Endodermal cell (in vitro differentiated cells): ENCODE data around the gene ZNF573. TPM values are rescaled to one million over a fixed set of nuclear protein-coding genes. Genes with fewer than 3 reads are reported as not detected.
"Not testable (repeated sequence)": the region's sequence is repeated elsewhere in the genome, so short reads cannot be mapped to it uniquely, and the experiment has no call there.

Source experiments
- DNase-seq: peaks from one replicate; pipeline ENCODE4 v3.0.0-alpha.2; 2017
- H3K27ac ChIP-seq: 2 replicates; pipeline ENCODE4 v1.5.1; 2013; ENCODE audit warnings: mild to moderate bottlenecking, low read depth, low read length, moderate library complexity
- H3K27me3 ChIP-seq: 2 replicates; pipeline ENCODE4 v1.6.1; 2013; ENCODE audit warnings: mild to moderate bottlenecking, low read length, moderate library complexity; ENCODE audit not compliant: insufficient read depth, control insufficient read depth, poor library complexity, severe bottlenecking
- H3K36me3 ChIP-seq: 2 replicates; pipeline ENCODE4 v1.7.0; 2013; ENCODE audit warnings: mild to moderate bottlenecking, low read length, moderate library complexity; ENCODE audit not compliant: control insufficient read depth, insufficient read depth
- H3K4me1 ChIP-seq: one replicate; pipeline ENCODE4 v1.7.0; 2013; ENCODE audit warnings: low read length; ENCODE audit not compliant: control insufficient read depth, insufficient read depth
- H3K4me3 ChIP-seq: 2 replicates; pipeline ENCODE4 v1.5.1; 2013; ENCODE audit warnings: mild to moderate bottlenecking, low read length, moderate library complexity
- H3K9ac ChIP-seq: 2 replicates; pipeline ENCODE4 v1.6.1; 2013; ENCODE audit warnings: mild to moderate bottlenecking, low read length, moderate library complexity; ENCODE audit not compliant: poor library complexity, severe bottlenecking; ENCODE audit errors: extremely low read depth
- H3K9me3 ChIP-seq: 2 replicates; pipeline ENCODE4 v1.6.1; 2013; ENCODE audit warnings: mild to moderate bottlenecking, low read length, moderate library complexity; ENCODE audit not compliant: control insufficient read depth
- H3K27ac Mint-ChIP-seq: 2 replicates; pipeline ENCODE4 v1.8.0; 2020; ENCODE audit warnings: mixed read lengths
- H3K27me3 Mint-ChIP-seq: 2 replicates; pipeline ENCODE4 v1.8.0; 2021; ENCODE audit warnings: mild to moderate bottlenecking, mixed read lengths; ENCODE audit not compliant: insufficient read depth
- H3K36me3 Mint-ChIP-seq: 2 replicates; pipeline ENCODE4 v1.8.0; 2020; ENCODE audit warnings: low read depth, mixed read lengths
- H3K4me1 Mint-ChIP-seq: 2 replicates; pipeline ENCODE4 v1.8.0; 2020; ENCODE audit warnings: mixed read lengths
- H3K4me3 Mint-ChIP-seq: 2 replicates; pipeline ENCODE4 v1.8.0; 2020; ENCODE audit warnings: mild to moderate bottlenecking, moderate library complexity, mixed read lengths
- H3K9me3 Mint-ChIP-seq: 2 replicates; pipeline ENCODE4 v1.8.0; 2020; ENCODE audit warnings: mild to moderate bottlenecking, mixed read lengths
- WGBS, 2 experiments: methylation state at CpG; one replicate each; pipeline versions ENCODE4 v1.1.5 to v1.1.7; 2013; ENCODE audit warnings: missing lambda C conversion rate in 2 of 2, mixed read lengths in 1 of 2; ENCODE audit not compliant: insufficient coverage in 1 of 2, insufficient read length in 1 of 2; 5-methylcytosine and 5-hydroxymethylcytosine counted together
- long read RNA-seq, 4 experiments: library from polyadenylated mRNA in 2 of 4; library from RNA in 1 of 4; library from capped mRNA in 1 of 4; stranded (forward) in 3 of 4; unstranded in 1 of 4; transcript quantifications; one replicate each; pipeline ENCODE4 v2.0.0, GENCODE V29; 2020 to 2021; ENCODE audit warnings: inconsistent platforms in 1 of 4
- polyA plus RNA-seq, 2 experiments: library from polyadenylated mRNA; stranded (reverse); fragments of 50-300 nt; gene quantifications; one replicate each; pipeline ENCODE4 v1.2.3, GENCODE V29; 2013
- total RNA-seq, 2 donors: library from RNA; stranded (reverse); fragmentation: NEBNext Ultra II Directional in 1 of 2; extraction: Animal tissue kit (Norgen Biotek cat#: 25700) in 1 of 2; gene quantifications; 2 replicates in 1 of 2; 3 replicates in 1 of 2; pipeline ENCODE4 v1.2.1, GENCODE V29; 2021
- TF ChIP-seq, protein P1 (sequence below): fragments of 200-600 bp; sonication (generic); conservative IDR thresholded peaks from 2 replicates; pipeline ENCODE4 v1.5.0; 2021; ENCODE audit warnings: antibody characterized with exemption, mild to moderate bottlenecking

ZNF573 gene
- 10 to 100 TPM; 11.1 to 14.0 TPM for total RNA-seq
- 5.9 TPM for polyA plus RNA-seq (2013, experiment 1 of 2)
- polyA plus RNA-seq (2013, experiment 2 of 2), result 7.4 TPM
- long read RNA-seq, experiment 1, result 0 reads
- long read RNA-seq, experiment 2, partial matches to known transcripts, result 0 of 2 reads
- long read RNA-seq, experiment 2, other reads (novel, unspliced or antisense), result 2 of 2 reads
- long read RNA-seq, experiment 3, partial matches to known transcripts, result 1 of 18 reads
- long read RNA-seq, experiment 3, other reads (novel, unspliced or antisense), result 13 of 18 reads
- long read RNA-seq, experiment 4, partial matches to known transcripts, result 0 of 7 reads
- long read RNA-seq, experiment 4, other reads (novel, unspliced or antisense), result 5 of 7 reads

- H3K4me1 ChIP-seq, result no peaks in the 10 kb centered on the region
- no peaks in the 10 kb centered on the region for H3K27me3 Mint-ChIP-seq
- peak; percentile 93 for DNase-seq
- H3K27ac ChIP-seq, result peak within 1 kb of the TSS; percentile 77
- no peaks in the 10 kb centered on the region for H3K9me3 ChIP-seq
- peak within 1 kb of the TSS; percentile 100 for H3K4me3 ChIP-seq
- peak within 1 kb of the TSS; percentile 97 for H3K27ac Mint-ChIP-seq
- H3K4me1 Mint-ChIP-seq, result no peaks in the 10 kb centered on the region
- no peaks in the 10 kb centered on the region for H3K9me3 Mint-ChIP-seq
- peaks cover 4% of the 10 kb centered on the region for H3K36me3 Mint-ChIP-seq
- H3K4me3 Mint-ChIP-seq, result peak within 1 kb of the TSS; percentile 97
- H3K36me3 ChIP-seq, result no peaks in the 10 kb centered on the region
- TF ChIP-seq, protein P1, sequence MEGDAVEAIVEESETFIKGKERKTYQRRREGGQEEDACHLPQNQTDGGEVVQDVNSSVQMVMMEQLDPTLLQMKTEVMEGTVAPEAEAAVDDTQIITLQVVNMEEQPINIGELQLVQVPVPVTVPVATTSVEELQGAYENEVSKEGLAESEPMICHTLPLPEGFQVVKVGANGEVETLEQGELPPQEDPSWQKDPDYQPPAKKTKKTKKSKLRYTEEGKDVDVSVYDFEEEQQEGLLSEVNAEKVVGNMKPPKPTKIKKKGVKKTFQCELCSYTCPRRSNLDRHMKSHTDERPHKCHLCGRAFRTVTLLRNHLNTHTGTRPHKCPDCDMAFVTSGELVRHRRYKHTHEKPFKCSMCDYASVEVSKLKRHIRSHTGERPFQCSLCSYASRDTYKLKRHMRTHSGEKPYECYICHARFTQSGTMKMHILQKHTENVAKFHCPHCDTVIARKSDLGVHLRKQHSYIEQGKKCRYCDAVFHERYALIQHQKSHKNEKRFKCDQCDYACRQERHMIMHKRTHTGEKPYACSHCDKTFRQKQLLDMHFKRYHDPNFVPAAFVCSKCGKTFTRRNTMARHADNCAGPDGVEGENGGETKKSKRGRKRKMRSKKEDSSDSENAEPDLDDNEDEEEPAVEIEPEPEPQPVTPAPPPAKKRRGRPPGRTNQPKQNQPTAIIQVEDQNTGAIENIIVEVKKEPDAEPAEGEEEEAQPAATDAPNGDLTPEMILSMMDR, result peak; percentile 57
- H3K27me3 ChIP-seq, result no peaks in the 10 kb centered on the region
- H3K9ac ChIP-seq, result peak within 1 kb of the TSS; percentile 72
- WGBS, 2 experiments, result 1 to 2% methylated on average over 25 to 47 of the region's 47 CpGs
Measured at GRCh38 chr19:37779127-37780005, at the start of gene ZNF573. Gene ZNF573, minus strand, starts transcription at chr19:37779586. Its CDS starts 5,857 bp downstream, at chr19:37773729.

GRCh38 chr19:37817180-37817981, 38.0 kb upstream of the ZNF573 start:
- H3K4me3 Mint-ChIP-seq, result peak overlapping the region; percentile 74

DNA sequence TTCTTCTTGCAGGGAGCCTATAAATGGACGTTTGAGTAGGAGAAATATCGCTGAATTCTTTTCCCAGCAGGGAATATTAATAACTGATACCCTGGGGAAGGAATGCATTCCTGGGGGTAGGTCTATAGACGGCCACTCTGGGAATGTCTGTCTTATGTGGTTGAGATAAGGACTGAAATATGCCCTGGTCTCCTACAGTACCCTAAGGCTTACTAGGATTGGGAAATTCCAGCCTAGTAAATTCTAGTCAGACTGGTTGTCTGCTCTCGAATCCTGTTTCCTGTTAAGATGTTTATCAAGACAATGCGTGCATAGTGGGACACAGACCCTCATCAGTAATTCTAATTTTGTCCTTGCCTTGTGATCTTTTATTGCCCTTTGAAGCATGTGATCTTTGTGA, 36.2 kb upstream of the ZNF573 start:
- not testable (repeated sequence) for H3K4me3 ChIP-seq, H3K4me1 Mint-ChIP-seq, H3K27me3 ChIP-seq, H3K27me3 Mint-ChIP-seq, H3K27ac ChIP-seq, DNase-seq, H3K36me3 ChIP-seq, H3K4me1 ChIP-seq, H3K9ac ChIP-seq, H3K4me3 Mint-ChIP-seq, H3K27ac Mint-ChIP-seq
- H3K9me3 Mint-ChIP-seq, result peaks cover 48% of the 10 kb centered on the region
- H3K9me3 ChIP-seq, result peaks cover 20% of the 10 kb centered on the region
- peaks cover 11% of the 10 kb centered on the region for H3K36me3 Mint-ChIP-seq
- 75 to 84% methylated on average over 4 to 5 of the region's 5 CpGs for WGBS, 2 experiments

More at GRCh38 chr19:37817180-37817981, 38.0 kb upstream of the ZNF573 start:
- peak; percentile 95 for DNase-seq
- H3K4me1 Mint-ChIP-seq, result peaks cover 6% of the 10 kb centered on the region
- H3K9me3 Mint-ChIP-seq, result peaks cover 40% of the 10 kb centered on the region
- H3K9me3 ChIP-seq, result peaks cover 26% of the 10 kb centered on the region
- H3K27ac ChIP-seq, result no peak overlapping the region
- peaks cover 24% of the 10 kb centered on the region for H3K36me3 Mint-ChIP-seq
- WGBS, 2 experiments, result 79 to 80% methylated on average over 40 to 60 of the region's 60 CpGs
- no peaks in the 10 kb centered on the region for H3K27me3 ChIP-seq
- H3K27me3 Mint-ChIP-seq, result peaks cover 7% of the 10 kb centered on the region
- TF ChIP-seq, protein P1, result no peak
- no peaks in the 10 kb centered on the region for H3K4me1 ChIP-seq
- H3K4me3 ChIP-seq, result peak overlapping the region; percentile 17
- H3K27ac Mint-ChIP-seq, result peak overlapping the region; percentile 66
- no peaks in the 10 kb centered on the region for H3K36me3 ChIP-seq
- H3K9ac ChIP-seq, result no peak overlapping the region
